Mammary epithelial cell (primary cell): Measurements from ENCODE around the gene SHC2.

Source experiments
- EZH2 ChIP-seq: IDR thresholded peaks from 2 replicates; pipeline ENCODE4 v1.6.1; 2012; ENCODE audit warnings: low read length, inconsistent platforms, borderline replicate concordance
- TF ChIP-seq, protein P1 (sequence below), 2 donors: IDR thresholded peaks in 1 of 2; conservative IDR thresholded peaks in 1 of 2; 2 replicates each; pipeline ENCODE4 v1.5.1; 2011 to 2012; ENCODE audit warnings: inconsistent platforms in 2 of 2, low read length in 2 of 2, mild to moderate bottlenecking in 2 of 2, control low read depth in 1 of 2, low read depth in 1 of 2; ENCODE audit not compliant: insufficient read depth in 1 of 2; ENCODE audit errors: extremely low read depth in 1 of 2

DNA sequence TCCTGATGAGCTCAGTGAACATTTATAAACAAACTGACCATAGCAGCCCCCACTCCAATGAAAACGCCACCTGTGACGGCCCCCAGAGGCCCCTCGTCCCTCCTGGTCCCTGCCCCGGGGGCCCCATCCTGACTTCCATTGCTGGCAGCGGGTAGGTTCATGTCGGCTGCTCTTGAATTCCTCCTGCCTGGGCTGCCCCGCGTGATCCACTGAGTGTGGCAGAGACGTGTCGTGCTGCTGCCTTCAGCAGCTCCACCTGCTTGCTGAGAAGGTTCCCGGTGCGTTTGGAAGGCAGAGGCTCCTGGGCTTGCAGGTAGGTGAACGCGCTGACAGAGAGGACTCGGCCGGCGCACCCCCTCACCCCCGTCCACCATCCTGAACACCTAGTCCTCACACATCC, 63.5 kb downstream of the SHC2 start:
- TF ChIP-seq, protein P1, sequence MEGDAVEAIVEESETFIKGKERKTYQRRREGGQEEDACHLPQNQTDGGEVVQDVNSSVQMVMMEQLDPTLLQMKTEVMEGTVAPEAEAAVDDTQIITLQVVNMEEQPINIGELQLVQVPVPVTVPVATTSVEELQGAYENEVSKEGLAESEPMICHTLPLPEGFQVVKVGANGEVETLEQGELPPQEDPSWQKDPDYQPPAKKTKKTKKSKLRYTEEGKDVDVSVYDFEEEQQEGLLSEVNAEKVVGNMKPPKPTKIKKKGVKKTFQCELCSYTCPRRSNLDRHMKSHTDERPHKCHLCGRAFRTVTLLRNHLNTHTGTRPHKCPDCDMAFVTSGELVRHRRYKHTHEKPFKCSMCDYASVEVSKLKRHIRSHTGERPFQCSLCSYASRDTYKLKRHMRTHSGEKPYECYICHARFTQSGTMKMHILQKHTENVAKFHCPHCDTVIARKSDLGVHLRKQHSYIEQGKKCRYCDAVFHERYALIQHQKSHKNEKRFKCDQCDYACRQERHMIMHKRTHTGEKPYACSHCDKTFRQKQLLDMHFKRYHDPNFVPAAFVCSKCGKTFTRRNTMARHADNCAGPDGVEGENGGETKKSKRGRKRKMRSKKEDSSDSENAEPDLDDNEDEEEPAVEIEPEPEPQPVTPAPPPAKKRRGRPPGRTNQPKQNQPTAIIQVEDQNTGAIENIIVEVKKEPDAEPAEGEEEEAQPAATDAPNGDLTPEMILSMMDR (conservative IDR thresholded peaks at IDR 0.05 in 1 of 2, IDR thresholded peaks at IDR 0.05 in 1 of 2; ENCODE audit: extremely low read depth in 1 of 2, insufficient read depth in 1 of 2, low read depth in 1 of 2, low read length in 2 of 2), result no peak
- TF ChIP-seq EZH2, result no peak
